Measurements from ENCODE around the gene CD200R1.
A peak's percentile ranks its signal among the peaks of the same experiment; 100 is the strongest.

The CD200R1 gene

GRCh38 chr3:112888381-112889085, 86.4 kb downstream of the CD200R1 start:
- DNase-seq (ENCODE audit: low spot score): peak; percentile 14

DNA sequence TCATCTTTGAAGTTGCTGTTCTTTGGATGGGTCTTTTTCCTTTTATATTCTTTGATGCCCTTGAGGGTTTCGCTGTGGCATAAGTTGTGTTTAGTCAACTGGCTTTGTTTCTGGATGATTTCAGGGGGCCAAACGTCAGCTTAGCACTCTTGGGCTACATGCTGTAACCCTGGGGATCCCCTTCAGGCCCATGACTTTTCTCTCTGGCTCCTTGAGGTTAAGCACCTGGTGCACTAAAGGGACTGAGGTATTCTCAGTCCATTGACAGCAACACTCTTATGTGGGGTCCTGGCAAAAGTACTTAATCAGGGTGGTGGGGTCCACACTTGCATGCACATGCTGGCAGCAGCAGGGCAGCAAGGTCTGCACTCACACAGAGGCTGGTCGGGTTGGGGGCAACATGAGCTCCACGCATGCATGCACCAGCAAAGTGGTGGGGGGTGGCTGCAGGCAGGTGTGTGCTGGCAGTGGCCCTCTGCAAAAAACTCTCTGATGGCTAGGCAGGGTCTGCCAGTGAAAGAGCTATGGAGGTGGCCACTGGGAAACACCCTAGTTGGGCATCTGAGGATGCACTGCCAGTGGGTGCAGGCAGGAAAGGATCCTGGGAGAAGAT, 90.1 kb downstream of the CD200R1 start:
- no peak for DNase-seq (ENCODE audit: low spot score)

- DNase-seq (ENCODE audit: low spot score): no peak
These were observed 93.0 kb downstream of the CD200R1 start for GRCh38 chr3:112881891-112882290.

GRCh38 chr3:112875561-112875960, 99.3 kb downstream of the CD200R1 start:
- DNase-seq (ENCODE audit: low spot score): no peak

DNA sequence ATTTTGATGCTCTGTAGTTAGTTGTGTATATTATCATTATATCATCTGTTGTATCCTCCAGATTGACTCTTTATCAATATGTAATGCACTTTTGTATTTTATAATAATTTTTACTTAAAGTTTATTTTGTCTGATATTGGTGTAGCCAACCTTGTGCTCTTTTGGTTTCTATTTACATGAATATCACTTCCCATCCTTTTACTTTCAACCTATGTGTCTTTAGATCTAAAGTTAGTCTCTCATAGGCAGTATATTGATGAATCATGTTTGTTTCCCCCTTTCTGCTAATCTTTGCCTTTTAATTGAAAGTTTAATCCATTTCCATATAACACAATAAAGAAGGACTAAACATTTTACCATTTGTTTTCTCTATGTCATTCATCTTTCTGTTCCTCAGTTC, 100.2 kb downstream of the CD200R1 start:
- DNase-seq (ENCODE audit: low spot score): no peak

DNA sequence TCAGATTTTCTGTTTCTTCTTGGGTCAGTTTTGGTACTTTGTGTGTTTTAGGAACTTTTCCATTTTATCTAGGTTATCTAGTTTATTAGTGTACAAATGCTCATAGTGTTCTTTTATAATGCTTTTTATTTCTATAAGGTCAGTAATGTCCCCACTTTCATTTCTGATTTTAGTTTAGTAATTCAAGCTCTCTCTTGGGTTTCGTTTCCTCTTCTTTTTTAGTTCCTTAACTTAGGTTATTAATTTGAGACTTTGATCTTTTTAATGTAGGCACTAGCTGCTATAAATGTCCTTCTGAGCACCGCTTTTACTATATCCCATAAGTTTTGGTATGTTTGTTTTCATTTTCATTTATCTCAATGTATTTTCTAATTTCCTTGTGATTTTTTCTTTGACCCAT, 101.3 kb downstream of the CD200R1 start:
- no peak for DNase-seq (ENCODE audit: low spot score)

- DNase-seq (ENCODE audit: low spot score): no peak
These were observed 103.2 kb downstream of the CD200R1 start for GRCh38 chr3:112871735-112872134.

All from germinal center (tissue), 1 donor.